ENCODE data around the gene FMNL2. TPM values are rescaled to one million over a fixed set of nuclear protein-coding genes. Genes with fewer than 3 reads are reported as not detected.
A peak's percentile ranks its signal among the peaks of the same experiment; 100 is the strongest.

Gene FMNL2
- total RNA-seq, 1 donor from 2014 or later = 60.6 TPM

GRCh38 chr2:152450176-152450575 lies 115.2 kb downstream of the FMNL2 start:
- no peak for DNase-seq

GRCh38 chr2:152452256-152452973 lies 117.4 kb downstream of the FMNL2 start:
- DNase-seq = no peak

- no peak for DNase-seq
Observed at GRCh38 chr2:152453129-152453911, 118.3 kb downstream of the FMNL2 start.

GRCh38 chr2:152454371-152454770 lies 119.4 kb downstream of the FMNL2 start:
- no peak for DNase-seq

- DNase-seq = no peak
Observed at GRCh38 chr2:152454960-152455359, 120.0 kb downstream of the FMNL2 start.

- no peak for DNase-seq
Observed at GRCh38 chr2:152455738-152456137, 120.8 kb downstream of the FMNL2 start.

GRCh38 chr2:152456262-152456661 lies 121.3 kb downstream of the FMNL2 start:
- peak; percentile 27 for DNase-seq

GRCh38 chr2:152458441-152458940 lies 123.5 kb downstream of the FMNL2 start:
- no peak for DNase-seq

GRCh38 chr2:152459091-152459490 lies 124.1 kb downstream of the FMNL2 start:
- DNase-seq = no peak

- no peak for DNase-seq
Observed at GRCh38 chr2:152460567-152460966, 125.6 kb downstream of the FMNL2 start.

GRCh38 chr2:152462120-152462519 lies 127.1 kb downstream of the FMNL2 start:
- no peak for DNase-seq

GRCh38 chr2:152462779-152463178 lies 127.8 kb downstream of the FMNL2 start:
- DNase-seq = no peak

- DNase-seq = no peak
Observed at GRCh38 chr2:152464851-152465470, 130.0 kb downstream of the FMNL2 start.

GRCh38 chr2:152465541-152465940 lies 130.6 kb downstream of the FMNL2 start:
- DNase-seq = no peak

- DNase-seq = no peak
Observed at GRCh38 chr2:152466041-152466440, 131.1 kb downstream of the FMNL2 start.

GRCh38 chr2:152466980-152467676 lies 132.2 kb downstream of the FMNL2 start:
- no peak for DNase-seq

GRCh38 chr2:152467677-152468410 lies 132.9 kb downstream of the FMNL2 start:
- DNase-seq = no peak

- DNase-seq = peak; percentile 51
Observed at GRCh38 chr2:152468899-152469692, 134.1 kb downstream of the FMNL2 start.

GRCh38 chr2:152470861-152471854 lies 136.2 kb downstream of the FMNL2 start:
- no peak for DNase-seq

GRCh38 chr2:152472481-152472887 lies 137.5 kb downstream of the FMNL2 start:
- no peak for DNase-seq
